Measurements from ENCODE around the gene AGRN. TPM values are rescaled to one million over a fixed set of nuclear protein-coding genes. Genes with fewer than 3 reads are reported as not detected.
"Not testable (repeated sequence)": the region's sequence is repeated elsewhere in the genome, so short reads cannot be mapped to it uniquely, and the experiment has no call there.

The AGRN gene
- total RNA-seq, 2 donors from 2014 or later = 18.8 to 26.8 TPM

DNA sequence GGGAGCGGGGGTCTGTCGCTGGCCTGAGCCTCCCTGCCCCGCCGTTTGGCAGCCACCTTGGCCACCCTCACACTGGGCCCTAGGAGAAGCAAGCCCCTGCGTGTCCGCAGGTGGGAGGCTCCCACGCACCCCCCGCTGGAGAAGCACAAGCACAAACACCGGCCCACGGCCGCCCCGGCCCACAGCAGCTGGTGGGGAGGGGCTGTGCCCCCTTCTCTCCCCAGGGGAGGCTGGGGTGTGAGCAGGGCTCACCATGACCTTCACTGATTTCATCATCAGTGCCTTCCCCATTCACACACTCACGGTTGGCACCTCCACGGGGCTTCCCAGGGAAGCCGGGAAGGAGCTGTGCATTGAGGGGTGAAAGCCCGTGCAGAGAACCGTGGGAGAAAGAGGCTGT is 7.9 kb downstream of the AGRN start:
- intact Hi-C loops (cut with DNase I) = no loop called here
- DNase-seq (ENCODE audit: low spot score) = no peak

- DNase-seq (ENCODE audit: low spot score); intact Hi-C loops (cut with DNase I): not testable (repeated sequence)
Observed at GRCh38 chr1:1030867-1031658, 11.1 kb downstream of the AGRN start.

GRCh38 chr1:1031659-1032235 is 11.8 kb downstream of the AGRN start:
- intact Hi-C loops (cut with DNase I) = no loop called here
- no peak for DNase-seq (ENCODE audit: low spot score)

DNA sequence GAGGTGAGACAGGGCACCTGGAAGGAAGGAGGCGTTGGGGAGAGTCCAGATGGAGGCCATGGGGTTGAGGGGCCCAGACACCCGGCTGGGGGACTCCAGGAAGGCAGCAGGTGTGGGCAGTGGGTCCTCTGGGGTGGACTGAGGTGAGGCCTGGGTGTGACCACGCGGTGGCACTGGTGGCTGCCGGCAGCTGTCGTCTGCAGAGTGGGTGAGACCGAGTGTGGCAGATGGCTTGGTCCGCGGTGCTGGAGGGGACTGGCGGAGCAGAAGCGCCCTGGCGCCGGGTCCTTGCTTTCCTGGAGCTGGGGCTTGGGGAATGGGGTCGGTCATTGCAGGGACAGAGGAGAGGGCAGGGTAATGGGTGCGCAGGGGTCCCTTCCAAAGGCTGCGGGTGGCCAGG is 12.5 kb downstream of the AGRN start:
- intact Hi-C loops (cut with DNase I) = no loop called here
- no peak for DNase-seq (ENCODE audit: low spot score)

- DNase-seq (ENCODE audit: low spot score) = peak; percentile 90
- intact Hi-C loops (cut with DNase I) = no loop called here
Observed at GRCh38 chr1:1033009-1033587, 13.2 kb downstream of the AGRN start.

- intact Hi-C loops (cut with DNase I) = no loop called here
- DNase-seq (ENCODE audit: low spot score) = no peak
Observed at GRCh38 chr1:1033731-1034438, 14.0 kb downstream of the AGRN start.

GRCh38 chr1:1034439-1034781 is 14.5 kb downstream of the AGRN start:
- intact Hi-C loops (cut with DNase I) = no loop called here
- DNase-seq (ENCODE audit: low spot score) = no peak

- no peak for DNase-seq (ENCODE audit: low spot score)
- intact Hi-C loops (cut with DNase I) = no loop called here
Observed at GRCh38 chr1:1035291-1035943, 15.5 kb downstream of the AGRN start.

GRCh38 chr1:1037366-1038327 is 17.7 kb downstream of the AGRN start:
- intact Hi-C loops (cut with DNase I) = no loop called here
- DNase-seq (ENCODE audit: low spot score) = no peak

- intact Hi-C loops (cut with DNase I) = no loop called here
- no peak for DNase-seq (ENCODE audit: low spot score)
Observed at GRCh38 chr1:1038694-1039093, 18.8 kb downstream of the AGRN start.

DNA sequence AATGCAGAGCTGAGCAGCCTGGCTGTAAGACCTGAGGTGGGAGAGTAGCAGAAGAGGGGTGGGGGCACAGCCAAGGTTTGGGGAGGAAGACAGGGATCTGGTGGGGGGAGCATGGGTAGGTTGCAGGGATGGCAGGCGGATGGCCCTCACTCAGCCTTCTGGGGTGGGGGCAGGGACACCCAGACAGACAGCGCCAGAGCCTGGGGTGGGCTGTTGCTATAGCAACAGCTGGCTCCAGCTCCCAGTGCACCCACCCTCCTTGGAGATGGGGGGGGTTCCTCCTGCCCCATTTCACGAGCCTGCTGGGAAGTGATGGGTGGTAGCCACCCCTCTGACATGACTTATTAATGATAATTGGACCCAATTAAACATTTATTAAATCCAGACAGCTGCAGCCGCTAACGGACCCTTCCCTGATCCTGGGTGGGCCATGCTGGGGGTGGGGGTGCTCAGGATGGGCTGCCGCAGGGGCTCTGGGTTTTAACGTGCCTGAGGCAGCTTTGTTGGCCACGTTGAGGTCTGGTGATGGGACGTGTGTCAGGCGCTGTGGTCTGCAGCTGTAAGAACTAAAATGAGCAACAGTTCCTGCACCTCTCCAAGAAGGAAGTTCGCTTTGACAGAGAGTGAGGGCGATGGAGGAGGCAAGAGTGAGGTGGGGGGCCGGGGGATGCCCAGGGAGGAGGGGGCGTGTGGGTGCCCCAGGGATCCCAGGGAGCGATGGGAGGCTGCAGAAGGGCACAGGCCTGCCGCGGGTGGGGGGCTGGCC is 19.4 kb downstream of the AGRN start:
- intact Hi-C loops (cut with DNase I) = no loop called here
- no peak for DNase-seq (ENCODE audit: low spot score)

DNA sequence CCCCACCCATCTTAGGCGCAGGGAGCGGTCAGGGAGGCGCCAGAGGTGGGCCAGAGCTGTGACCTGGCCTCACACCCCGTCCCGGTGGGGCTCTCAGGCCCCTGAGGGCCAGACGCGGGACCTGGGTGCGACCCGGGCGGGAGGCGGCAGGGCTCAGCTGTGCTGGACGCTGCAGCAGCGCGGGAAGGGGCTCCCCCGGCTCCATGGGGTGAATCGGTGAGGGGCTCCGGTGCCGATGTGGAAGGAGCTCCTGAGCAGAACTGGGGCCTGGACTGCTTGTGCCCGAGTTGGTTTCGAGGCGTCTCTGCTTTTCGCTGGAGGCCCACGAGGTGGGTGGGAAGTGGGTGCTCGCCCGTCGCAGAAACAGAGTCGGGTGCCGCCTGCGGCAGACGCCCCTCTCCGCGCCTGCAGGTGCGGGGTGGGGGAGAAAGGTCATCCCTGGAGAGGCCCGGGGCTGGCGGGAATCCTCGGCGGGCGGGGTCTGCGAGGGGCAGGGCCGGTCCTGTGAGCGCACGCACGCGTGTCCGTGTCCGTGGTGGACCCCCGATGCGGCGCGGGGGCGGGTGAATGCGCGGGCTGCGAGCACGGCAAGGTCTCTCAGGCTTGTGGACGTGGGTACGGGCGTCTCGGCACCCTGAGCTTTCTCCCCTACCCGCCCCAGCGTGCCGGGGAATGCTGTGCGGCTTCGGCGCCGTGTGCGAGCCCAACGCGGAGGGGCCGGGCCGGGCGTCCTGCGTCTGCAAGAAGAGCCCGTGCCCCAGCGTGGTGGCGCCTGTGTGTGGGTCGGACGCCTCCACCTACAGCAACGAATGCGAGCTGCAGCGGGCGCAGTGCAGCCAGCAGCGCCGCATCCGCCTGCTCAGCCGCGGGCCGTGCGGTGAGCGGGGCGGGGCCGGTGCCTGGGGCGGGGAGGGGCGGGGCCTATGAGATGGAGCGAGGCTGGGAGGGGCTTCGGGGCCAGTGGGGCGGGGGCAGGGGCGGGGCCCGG is 20.4 kb downstream of the AGRN start:
- no peak for DNase-seq (ENCODE audit: low spot score)
- intact Hi-C loops (cut with DNase I) = no loop called here

DNA sequence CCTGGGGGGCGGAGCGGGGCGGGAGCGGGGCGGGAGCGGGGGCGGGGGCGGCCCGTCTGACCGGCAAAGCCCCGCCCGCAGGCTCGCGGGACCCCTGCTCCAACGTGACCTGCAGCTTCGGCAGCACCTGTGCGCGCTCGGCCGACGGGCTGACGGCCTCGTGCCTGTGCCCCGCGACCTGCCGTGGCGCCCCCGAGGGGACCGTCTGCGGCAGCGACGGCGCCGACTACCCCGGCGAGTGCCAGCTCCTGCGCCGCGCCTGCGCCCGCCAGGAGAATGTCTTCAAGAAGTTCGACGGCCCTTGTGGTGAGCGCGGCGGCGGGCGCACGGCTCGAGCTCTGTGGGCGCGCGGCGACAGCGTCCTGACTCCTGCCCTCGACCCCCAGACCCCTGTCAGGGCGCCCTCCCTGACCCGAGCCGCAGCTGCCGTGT is 21.2 kb downstream of the AGRN start:
- intact Hi-C loops (cut with DNase I) = no loop called here
- no peak for DNase-seq (ENCODE audit: low spot score)

- DNase-seq (ENCODE audit: low spot score) = no peak
- intact Hi-C loops (cut with DNase I) = no loop called here
Observed at GRCh38 chr1:1041873-1042272, 22.0 kb downstream of the AGRN start.

- DNase-seq (ENCODE audit: low spot score) = no peak
- intact Hi-C loops (cut with DNase I) = no loop called here
Observed at GRCh38 chr1:1042835-1043234, 22.9 kb downstream of the AGRN start.

DNA sequence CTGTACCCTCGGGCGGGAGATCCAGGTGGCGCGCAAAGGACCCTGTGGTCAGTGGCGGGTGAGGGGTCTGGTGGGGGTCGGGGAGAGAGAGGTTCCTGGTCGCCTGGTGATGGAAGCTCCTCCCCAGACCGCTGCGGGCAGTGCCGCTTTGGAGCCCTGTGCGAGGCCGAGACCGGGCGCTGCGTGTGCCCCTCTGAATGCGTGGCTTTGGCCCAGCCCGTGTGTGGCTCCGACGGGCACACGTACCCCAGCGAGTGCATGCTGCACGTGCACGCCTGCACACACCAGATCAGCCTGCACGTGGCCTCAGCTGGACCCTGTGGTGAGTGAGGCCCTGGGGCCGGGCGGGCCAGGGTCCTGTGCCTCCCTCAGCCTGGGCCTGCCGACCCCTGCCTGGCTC is 23.5 kb downstream of the AGRN start:
- DNase-seq (ENCODE audit: low spot score) = no peak
- intact Hi-C loops (cut with DNase I) = no loop called here

- no peak for DNase-seq (ENCODE audit: low spot score)
- intact Hi-C loops (cut with DNase I) = no loop called here
Observed at GRCh38 chr1:1043921-1044320, 24.0 kb downstream of the AGRN start.

All from posterior vena cava (tissue), 2 donors.